ENCODE measurements around the gene BRD3OS. TPM values are rescaled to one million over a fixed set of nuclear protein-coding genes. Genes with fewer than 3 reads are reported as not detected.

The BRD3OS gene
- total and polyA plus RNA-seq, 2 of the 13 experiments (the other 11 are each of a cell fraction or from before 2014, with no cell fraction given), result 4.9 to 5.7 TPM

GRCh38 chr9:133979921-133980863 lies 45.1 kb upstream of the BRD3OS start (continued):
- TF ChIP-seq SNAPC5 (CRISPR knock-in tag; IDR thresholded peaks at IDR 0.05; ENCODE audit: borderline replicate concordance) (no peak), ARNTL (CRISPR knock-in tag; IDR thresholded peaks at IDR 0.05) (0 out of 2 replicates have a peak, but pooled peaks have one; percentile 2), ZBTB21 (CRISPR knock-in tag; IDR thresholded peaks at IDR 0.05) (no peak), ZNF619 (CRISPR knock-in tag; IDR thresholded peaks at IDR 0.05) (no peak), CCAR2 (optimal IDR thresholded peaks at IDR 0.05; ENCODE audit: low read depth, low read length) (no peak), ZNF292 (CRISPR knock-in tag; IDR thresholded peaks at IDR 0.05; ENCODE audit: borderline replicate concordance, low read depth) (no peak), FIP1L1 (IDR thresholded peaks at IDR 0.05; ENCODE audit: borderline replicate concordance, insufficient read depth, low read depth, low read length) (no peak), TARDBP (CRISPR knock-in tag; IDR thresholded peaks at IDR 0.05) (no peak), ZNF773 (CRISPR knock-in tag; IDR thresholded peaks at IDR 0.05; ENCODE audit: borderline replicate concordance) (no peak), CAMTA2 (CRISPR knock-in tag; IDR thresholded peaks at IDR 0.05; ENCODE audit: borderline replicate concordance) (no peak), ZNF574 (CRISPR knock-in tag; IDR thresholded peaks at IDR 0.05) (no peak), MXD4 (CRISPR knock-in tag; IDR thresholded peaks at IDR 0.05) (no peak), ZNF564 (CRISPR knock-in tag; IDR thresholded peaks at IDR 0.05) (no peak), KLF15 (CRISPR knock-in tag; IDR thresholded peaks at IDR 0.05; ENCODE audit: borderline replicate concordance) (no peak; the same call in 1 of the 2 replicates), ZNF557 (CRISPR knock-in tag; IDR thresholded peaks at IDR 0.05) (peak; percentile 5; the same call in 1 of the 2 replicates), MTF1 (CRISPR knock-in tag; IDR thresholded peaks at IDR 0.05) (no peak), HMG20A (CRISPR knock-in tag; IDR thresholded peaks at IDR 0.05; ENCODE audit: borderline replicate concordance) (no peak)
- TF ChIP-seq, protein P1, sequence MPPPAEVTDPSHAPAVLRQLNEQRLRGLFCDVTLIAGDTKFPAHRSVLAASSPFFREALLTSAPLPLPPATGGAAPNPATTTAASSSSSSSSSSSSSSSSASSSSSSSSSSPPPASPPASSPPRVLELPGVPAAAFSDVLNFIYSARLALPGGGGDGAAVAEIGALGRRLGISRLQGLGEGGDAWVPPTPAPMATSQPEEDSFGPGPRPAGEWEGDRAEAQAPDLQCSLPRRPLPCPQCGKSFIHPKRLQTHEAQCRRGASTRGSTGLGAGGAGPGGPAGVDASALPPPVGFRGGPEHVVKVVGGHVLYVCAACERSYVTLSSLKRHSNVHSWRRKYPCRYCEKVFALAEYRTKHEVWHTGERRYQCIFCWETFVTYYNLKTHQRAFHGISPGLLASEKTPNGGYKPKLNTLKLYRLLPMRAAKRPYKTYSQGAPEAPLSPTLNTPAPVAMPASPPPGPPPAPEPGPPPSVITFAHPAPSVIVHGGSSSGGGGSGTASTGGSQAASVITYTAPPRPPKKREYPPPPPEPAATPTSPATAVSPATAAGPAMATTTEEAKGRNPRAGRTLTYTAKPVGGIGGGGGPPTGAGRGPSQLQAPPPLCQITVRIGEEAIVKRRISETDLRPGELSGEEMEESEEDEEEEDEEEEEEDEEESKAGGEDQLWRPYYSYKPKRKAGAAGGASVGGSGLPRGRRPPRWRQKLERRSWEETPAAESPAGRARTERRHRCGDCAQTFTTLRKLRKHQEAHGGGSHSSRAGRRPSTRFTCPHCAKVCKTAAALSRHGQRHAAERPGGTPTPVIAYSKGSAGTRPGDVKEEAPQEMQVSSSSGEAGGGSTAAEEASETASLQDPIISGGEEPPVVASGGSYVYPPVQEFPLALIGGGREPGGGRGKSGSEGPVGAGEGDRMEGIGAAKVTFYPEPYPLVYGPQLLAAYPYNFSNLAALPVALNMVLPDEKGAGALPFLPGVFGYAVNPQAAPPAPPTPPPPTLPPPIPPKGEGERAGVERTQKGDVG (CRISPR knock-in tag; IDR thresholded peaks at IDR 0.05; ENCODE audit: borderline replicate concordance), result no peak
- TF ChIP-seq, protein P2, sequence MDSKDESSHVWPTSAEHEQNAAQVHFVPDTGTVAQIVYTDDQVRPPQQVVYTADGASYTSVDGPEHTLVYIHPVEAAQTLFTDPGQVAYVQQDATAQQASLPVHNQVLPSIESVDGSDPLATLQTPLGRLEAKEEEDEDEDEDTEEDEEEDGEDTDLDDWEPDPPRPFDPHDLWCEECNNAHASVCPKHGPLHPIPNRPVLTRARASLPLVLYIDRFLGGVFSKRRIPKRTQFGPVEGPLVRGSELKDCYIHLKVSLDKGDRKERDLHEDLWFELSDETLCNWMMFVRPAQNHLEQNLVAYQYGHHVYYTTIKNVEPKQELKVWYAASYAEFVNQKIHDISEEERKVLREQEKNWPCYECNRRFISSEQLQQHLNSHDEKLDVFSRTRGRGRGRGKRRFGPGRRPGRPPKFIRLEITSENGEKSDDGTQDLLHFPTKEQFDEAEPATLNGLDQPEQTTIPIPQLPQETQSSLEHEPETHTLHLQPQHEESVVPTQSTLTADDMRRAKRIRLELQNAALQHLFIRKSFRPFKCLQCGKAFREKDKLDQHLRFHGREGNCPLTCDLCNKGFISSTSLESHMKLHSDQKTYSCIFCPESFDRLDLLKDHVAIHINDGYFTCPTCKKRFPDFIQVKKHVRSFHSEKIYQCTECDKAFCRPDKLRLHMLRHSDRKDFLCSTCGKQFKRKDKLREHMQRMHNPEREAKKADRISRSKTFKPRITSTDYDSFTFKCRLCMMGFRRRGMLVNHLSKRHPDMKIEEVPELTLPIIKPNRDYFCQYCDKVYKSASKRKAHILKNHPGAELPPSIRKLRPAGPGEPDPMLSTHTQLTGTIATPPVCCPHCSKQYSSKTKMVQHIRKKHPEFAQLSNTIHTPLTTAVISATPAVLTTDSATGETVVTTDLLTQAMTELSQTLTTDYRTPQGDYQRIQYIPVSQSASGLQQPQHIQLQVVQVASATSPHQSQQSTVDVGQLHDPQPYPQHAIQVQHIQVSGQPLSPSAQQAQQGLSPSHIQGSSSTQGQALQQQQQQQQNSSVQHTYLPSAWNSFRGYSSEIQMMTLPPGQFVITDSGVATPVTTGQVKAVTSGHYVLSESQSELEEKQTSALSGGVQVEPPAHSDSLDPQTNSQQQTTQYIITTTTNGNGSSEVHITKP (CRISPR knock-in tag; IDR thresholded peaks at IDR 0.05; ENCODE audit: low read depth), result no peak
